ENCODE data around the gene TULP4. TPM values are rescaled to one million over a fixed set of nuclear protein-coding genes. Genes with fewer than 3 reads are reported as not detected.
"Not testable (repeated sequence)": the region's sequence is repeated elsewhere in the genome, so short reads cannot be mapped to it uniquely, and the experiment has no call there.

Gene TULP4
- total RNA-seq, 1 experiment from 2014 or later = 126 TPM

GRCh38 chr6:158300306-158301143 lies 11.7 kb upstream of the TULP4 start:
- DNase-seq; intact Hi-C loops (cut with micrococcal nuclease; ENCODE audit: unreplicated experiment): not testable (repeated sequence)
- peaks cover 43% of the 10 kb centered on the region for H3K4me1 ChIP-seq

GRCh38 chr6:158301561-158301960 lies 10.7 kb upstream of the TULP4 start:
- peaks cover 63% of the 10 kb centered on the region for H3K36me3 Mint-ChIP-seq (ENCODE audit: insufficient read depth, unreplicated experiment)
- H3K27ac Mint-ChIP-seq (ENCODE audit: unreplicated experiment) = peak overlapping the region; percentile 78
- peaks cover 12% of the 10 kb centered on the region for H3K4me1 Mint-ChIP-seq (ENCODE audit: low read depth, unreplicated experiment)
- BruUV-seq (replicated peaks); CTCF ChIA-PET; H3K36me3 ChIP-seq (ENCODE audit: control insufficient read depth, insufficient read depth, low read length); H3K4me3 Mint-ChIP-seq (ENCODE audit: unreplicated experiment); H3K27me3 Mint-ChIP-seq (ENCODE audit: insufficient read depth, unreplicated experiment); intact Hi-C loops (cut with micrococcal nuclease; ENCODE audit: unreplicated experiment); POLR2A ChIA-PET; H3K4me3 ChIP-seq (ENCODE audit: low read depth, low read length); H3K27me3 ChIP-seq (replicated peaks; ENCODE audit: control insufficient read depth, insufficient read depth, low read length); DNase-seq: not testable (repeated sequence)
- H3K9me3 ChIP-seq = peaks cover 26% of the 10 kb centered on the region
- peaks cover 36% of the 10 kb centered on the region for H3K4me1 ChIP-seq
- H3K9me3 Mint-ChIP-seq (ENCODE audit: unreplicated experiment) = peaks cover 22% of the 10 kb centered on the region

More at GRCh38 chr6:158300306-158301143, 11.7 kb upstream of the TULP4 start:
- H3K27ac Mint-ChIP-seq (ENCODE audit: unreplicated experiment) = peak overlapping the region; percentile 17
- H3K27me3 ChIP-seq (replicated peaks; ENCODE audit: control insufficient read depth, insufficient read depth, low read length); H3K36me3 ChIP-seq (ENCODE audit: control insufficient read depth, insufficient read depth, low read length); POLR2A ChIA-PET; H3K4me3 Mint-ChIP-seq (ENCODE audit: unreplicated experiment); H3K27me3 Mint-ChIP-seq (ENCODE audit: insufficient read depth, unreplicated experiment); H3K4me3 ChIP-seq (ENCODE audit: low read depth, low read length); CTCF ChIA-PET; BruUV-seq (replicated peaks): not testable (repeated sequence)
- peaks cover 19% of the 10 kb centered on the region for H3K4me1 Mint-ChIP-seq (ENCODE audit: low read depth, unreplicated experiment)
- H3K9me3 Mint-ChIP-seq (ENCODE audit: unreplicated experiment) = peaks cover 32% of the 10 kb centered on the region
- peaks cover 74% of the 10 kb centered on the region for H3K36me3 Mint-ChIP-seq (ENCODE audit: insufficient read depth, unreplicated experiment)
- peaks cover 26% of the 10 kb centered on the region for H3K9me3 ChIP-seq

GRCh38 chr6:158302195-158302796 lies 10.0 kb upstream of the TULP4 start:
- Histone ChIP-seq H3K4me1 (peaks cover 32% of the 10 kb centered on the region), H3K9me3 (peaks cover 20% of the 10 kb centered on the region), H3K4me3 (ENCODE audit: low read depth, low read length) (peak overlapping the region; percentile 24)
- peak overlapping the region; percentile 78 for H3K27ac Mint-ChIP-seq (ENCODE audit: unreplicated experiment)
- POLR2A ChIA-PET; H3K27me3 Mint-ChIP-seq (ENCODE audit: insufficient read depth, unreplicated experiment); DNase-seq; CTCF ChIA-PET; intact Hi-C loops (cut with micrococcal nuclease; ENCODE audit: unreplicated experiment); H3K36me3 ChIP-seq (ENCODE audit: control insufficient read depth, insufficient read depth, low read length); BruUV-seq (replicated peaks); H3K27me3 ChIP-seq (replicated peaks; ENCODE audit: control insufficient read depth, insufficient read depth, low read length): not testable (repeated sequence)
- H3K36me3 Mint-ChIP-seq (ENCODE audit: insufficient read depth, unreplicated experiment) = peaks cover 61% of the 10 kb centered on the region
- H3K4me1 Mint-ChIP-seq (ENCODE audit: low read depth, unreplicated experiment) = peaks cover 12% of the 10 kb centered on the region
- peaks cover 18% of the 10 kb centered on the region for H3K9me3 Mint-ChIP-seq (ENCODE audit: unreplicated experiment)
- peak overlapping the region; percentile 56 for H3K4me3 Mint-ChIP-seq (ENCODE audit: unreplicated experiment)

- Mint-ChIP-seq H3K9me3 (ENCODE audit: unreplicated experiment) (peaks cover 15% of the 10 kb centered on the region), H3K4me1 (ENCODE audit: low read depth, unreplicated experiment) (peaks cover 12% of the 10 kb centered on the region), H3K4me3 (ENCODE audit: unreplicated experiment) (peak overlapping the region; percentile 56), H3K27me3 (ENCODE audit: insufficient read depth, unreplicated experiment) (no peaks in the 10 kb centered on the region), H3K36me3 (ENCODE audit: insufficient read depth, unreplicated experiment) (peaks cover 56% of the 10 kb centered on the region), H3K27ac (ENCODE audit: unreplicated experiment) (peak overlapping the region; percentile 78)
- Histone ChIP-seq H3K36me3 (ENCODE audit: control insufficient read depth, insufficient read depth, low read length) (no peaks in the 10 kb centered on the region), H3K4me3 (ENCODE audit: low read depth, low read length) (peak overlapping the region; percentile 24; the same call in 1 of the 2 replicates), H3K9me3 (peaks cover 14% of the 10 kb centered on the region), H3K27me3 (replicated peaks; ENCODE audit: control insufficient read depth, insufficient read depth, low read length) (no peaks in the 10 kb centered on the region), H3K4me1 (peaks cover 29% of the 10 kb centered on the region)
- no TSS peak for BruUV-seq (replicated peaks)
- DNase-seq = peak; percentile 71 to 84
- CTCF ChIA-PET = no interaction called here
- intact Hi-C loops (cut with micrococcal nuclease; ENCODE audit: unreplicated experiment) = loop anchor here (1.0 kb wide), 1 partner anchor 19 kb away; no protein-coding TSS in a partner anchor
- POLR2A ChIA-PET = no interaction called here
- TF ChIP-seq CTCF (IDR thresholded peaks at IDR 0.05; ENCODE audit: insufficient read depth in 1 of 2, low read depth in 1 of 2, low read length in 1 of 2, severe bottlenecking in 1 of 2, unreplicated experiment in 1 of 2) = no peak
Observed at GRCh38 chr6:158303210-158303731, 9.0 kb upstream of the TULP4 start.
